COR-L47 (cell line): ENCODE data around the gene AGPAT1.
A peak's percentile ranks its signal among the peaks of the same experiment; 100 is the strongest.
"Not testable (repeated sequence)": the region's sequence is repeated elsewhere in the genome, so short reads cannot be mapped to it uniquely, and the experiment has no call there.

ENCODE experiments used
- DNase-seq: peaks from one replicate; lab custom pipeline; 2025; lab: John Stamatoyannopoulos, UW

Gene AGPAT1, protein sequence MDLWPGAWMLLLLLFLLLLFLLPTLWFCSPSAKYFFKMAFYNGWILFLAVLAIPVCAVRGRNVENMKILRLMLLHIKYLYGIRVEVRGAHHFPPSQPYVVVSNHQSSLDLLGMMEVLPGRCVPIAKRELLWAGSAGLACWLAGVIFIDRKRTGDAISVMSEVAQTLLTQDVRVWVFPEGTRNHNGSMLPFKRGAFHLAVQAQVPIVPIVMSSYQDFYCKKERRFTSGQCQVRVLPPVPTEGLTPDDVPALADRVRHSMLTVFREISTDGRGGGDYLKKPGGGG

GRCh38 chr6:32175711-32176475 lies at the start of gene AGPAT1:
AGPAT1 (minus strand) TSS chr6:32176084; CDS start chr6:32171496, 4,588 bp downstream.
- peak; percentile 95 for DNase-seq

DNA sequence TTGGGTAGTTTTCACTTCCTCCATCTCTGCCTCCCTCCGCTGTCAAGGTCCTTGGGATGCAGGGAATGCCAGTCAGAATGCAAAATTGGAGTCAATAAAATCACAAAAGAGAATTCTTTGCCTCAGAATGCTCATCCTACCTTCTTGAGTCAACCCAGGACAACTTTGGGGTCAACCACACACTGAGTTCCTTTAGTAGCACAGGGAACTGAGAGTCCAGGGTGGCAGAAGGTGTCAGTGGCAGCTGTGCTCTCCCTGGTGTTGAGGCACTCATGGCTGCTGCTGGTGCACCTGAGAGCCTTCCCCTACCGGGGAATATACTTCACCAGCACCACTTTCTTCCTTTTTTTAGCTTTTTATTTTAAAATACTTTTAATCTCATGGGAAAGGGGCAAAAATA lies 48.8 kb upstream of the AGPAT1 start:
- no peak for DNase-seq

DNA sequence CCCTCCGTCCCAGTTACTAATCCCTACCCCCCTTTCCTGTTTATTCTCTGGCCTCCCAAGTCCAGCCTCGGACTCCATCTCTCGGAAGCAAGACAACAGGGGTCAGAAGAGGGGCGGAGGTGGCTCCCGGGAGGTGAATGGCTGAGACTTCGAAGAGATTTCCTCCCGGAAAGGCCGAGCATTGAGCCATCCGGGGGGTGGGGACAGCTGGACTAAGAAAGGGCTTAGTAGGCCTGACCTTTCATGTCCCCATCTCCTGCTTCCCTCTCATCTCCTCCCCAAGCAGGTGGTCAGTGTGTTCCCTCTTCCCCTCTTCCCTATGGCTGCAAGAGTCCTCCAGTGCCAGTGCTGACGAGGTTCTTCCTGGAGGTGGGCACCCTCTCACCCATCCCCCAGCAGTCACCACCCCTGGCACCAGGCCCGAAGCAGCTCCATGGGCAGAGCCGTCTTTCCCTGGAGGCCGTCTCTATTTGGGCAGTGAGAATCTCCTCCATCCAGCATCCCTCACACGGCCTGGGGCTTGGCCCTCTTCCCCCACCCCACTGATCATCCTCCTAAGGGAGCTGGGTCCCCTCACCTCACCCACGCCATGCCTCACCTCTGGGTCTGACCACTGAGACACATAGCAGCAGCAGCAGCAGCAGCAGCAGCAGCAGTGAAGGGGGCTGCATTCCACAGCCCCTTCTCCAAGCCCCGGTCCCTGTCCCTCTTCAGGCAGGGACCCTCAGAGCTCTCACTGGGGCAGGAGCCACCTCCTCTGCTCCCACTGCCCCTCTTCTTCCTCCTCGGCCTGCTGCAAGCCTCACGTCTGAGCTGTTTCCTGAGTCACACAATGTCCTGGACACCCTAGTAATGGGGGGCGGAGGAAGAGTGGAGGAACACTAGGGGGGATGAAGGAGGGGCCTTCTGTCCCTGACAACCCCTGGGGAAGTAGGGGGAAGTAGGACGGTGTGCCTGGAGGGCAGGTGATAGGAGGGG lies 47.7 kb upstream of the AGPAT1 start, which contains the start of gene NOTCH4:
NOTCH4 (minus strand) TSS at position 810 of the 978 bp plus-strand sequence; CDS start at position 671, 139 bp downstream.
- no peak for DNase-seq

GRCh38 chr6:32222333-32223230 lies 46.7 kb upstream of the AGPAT1 start:
- DNase-seq = no peak

- DNase-seq = no peak
These were observed 44.1 kb upstream of the AGPAT1 start for GRCh38 chr6:32220021-32220420.

DNA sequence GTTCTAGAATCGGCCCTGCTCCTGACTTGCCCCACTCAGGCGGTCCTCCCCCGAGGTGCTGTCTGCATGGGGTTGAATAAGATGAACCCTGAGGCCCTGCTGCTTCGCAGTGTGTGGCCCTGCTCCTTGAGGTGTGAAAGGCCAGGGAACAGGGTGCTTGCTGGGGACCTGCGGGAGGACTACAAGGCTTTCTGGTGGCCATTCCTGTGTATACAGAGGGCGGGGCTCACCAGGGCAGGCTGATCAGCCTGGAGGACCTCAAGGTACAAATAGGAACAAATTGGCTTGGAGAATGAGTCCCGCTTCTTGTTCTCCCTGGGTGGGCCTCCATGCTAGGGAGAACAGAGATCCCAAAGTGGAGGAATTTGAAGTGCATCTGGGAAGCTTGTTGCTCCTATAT lies 42.3 kb upstream of the AGPAT1 start:
- DNase-seq = no peak

DNA sequence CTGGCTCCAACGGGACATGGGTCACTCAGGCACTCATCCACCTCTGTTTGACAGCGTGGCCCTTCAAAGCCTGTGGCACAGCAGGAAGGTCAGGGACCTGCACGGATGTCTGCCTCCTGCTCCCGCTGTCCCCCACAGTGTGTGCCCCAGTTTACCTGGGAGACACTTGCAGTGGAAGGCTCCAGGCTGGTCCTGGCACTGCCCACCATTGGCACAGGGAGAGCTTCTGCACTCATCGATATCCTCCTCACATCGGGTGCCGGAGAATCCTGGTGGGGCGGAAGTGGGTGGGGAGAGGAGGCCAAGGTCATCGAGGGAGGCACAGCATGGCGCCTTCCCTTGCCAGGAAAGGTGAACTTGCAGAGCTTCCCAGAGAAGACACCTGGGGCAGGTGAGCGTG lies 41.1 kb upstream of the AGPAT1 start:
- no peak for DNase-seq

GRCh38 chr6:32216285-32216684 lies 40.4 kb upstream of the AGPAT1 start:
- DNase-seq = no peak

- no peak for DNase-seq
These were observed 39.7 kb upstream of the AGPAT1 start for GRCh38 chr6:32215617-32216016.

DNA sequence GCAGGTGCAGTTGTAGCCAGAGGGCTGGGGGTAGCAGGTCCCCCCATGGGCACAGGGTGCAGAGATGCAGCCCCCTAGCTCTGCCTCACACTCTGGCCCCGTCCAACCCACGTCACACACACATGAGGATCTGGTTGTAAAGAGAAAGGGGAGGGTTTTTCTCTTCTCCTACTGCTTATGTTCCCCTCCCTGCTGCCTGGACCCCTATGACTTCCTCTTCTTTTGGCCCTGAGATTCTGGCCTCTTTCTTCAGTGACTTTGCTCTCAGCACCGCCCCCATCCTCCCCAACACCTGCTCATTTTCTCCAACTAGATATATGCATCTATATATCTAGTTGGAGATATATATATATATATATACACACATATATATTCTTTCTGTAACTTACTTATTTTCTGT lies 38.2 kb upstream of the AGPAT1 start:
- no peak for DNase-seq

GRCh38 chr6:32213649-32214048 lies 37.8 kb upstream of the AGPAT1 start:
- DNase-seq = no peak

- DNase-seq = no peak
These were observed 36.3 kb upstream of the AGPAT1 start for GRCh38 chr6:32212076-32212760.

- not testable (repeated sequence) for DNase-seq
These were observed 35.5 kb upstream of the AGPAT1 start for GRCh38 chr6:32211432-32211831.

GRCh38 chr6:32210191-32210601 lies 34.3 kb upstream of the AGPAT1 start:
- no peak for DNase-seq

GRCh38 chr6:32208996-32209395 lies 33.1 kb upstream of the AGPAT1 start:
- DNase-seq = no peak

- no peak for DNase-seq
These were observed 28.4 kb upstream of the AGPAT1 start for GRCh38 chr6:32204268-32204715.

GRCh38 chr6:32203426-32204267 lies 27.8 kb upstream of the AGPAT1 start:
- DNase-seq = peak; percentile 69

DNA sequence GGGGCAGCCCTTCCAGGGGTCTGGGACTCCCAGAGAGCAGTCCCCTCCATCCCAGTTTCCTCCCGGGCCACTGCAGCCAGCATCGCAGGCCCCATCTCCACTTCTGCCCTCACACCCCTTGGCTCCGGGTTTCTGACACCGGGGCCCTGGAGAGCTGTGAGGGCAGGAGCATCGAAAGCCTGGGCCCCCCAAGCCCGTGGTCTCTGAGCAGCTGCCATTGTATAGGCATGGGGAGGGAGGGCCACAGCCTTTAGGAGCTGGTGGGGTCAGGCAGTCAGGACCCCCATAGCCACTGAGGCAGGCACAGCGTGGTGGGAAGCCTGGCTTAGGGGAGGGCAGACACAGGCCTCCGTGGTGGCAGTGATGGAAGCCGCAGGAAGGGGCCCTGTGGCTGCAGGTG lies 26.3 kb upstream of the AGPAT1 start:
- DNase-seq = no peak

- DNase-seq = no peak
These were observed 25.0 kb upstream of the AGPAT1 start for GRCh38 chr6:32200711-32201475.
